Measurements from ENCODE around the gene FZD8.

GRCh38 chr10:35643151-35644049 is 1.3 kb upstream of the FZD8 start:
- TF ChIP-seq, protein P1, sequence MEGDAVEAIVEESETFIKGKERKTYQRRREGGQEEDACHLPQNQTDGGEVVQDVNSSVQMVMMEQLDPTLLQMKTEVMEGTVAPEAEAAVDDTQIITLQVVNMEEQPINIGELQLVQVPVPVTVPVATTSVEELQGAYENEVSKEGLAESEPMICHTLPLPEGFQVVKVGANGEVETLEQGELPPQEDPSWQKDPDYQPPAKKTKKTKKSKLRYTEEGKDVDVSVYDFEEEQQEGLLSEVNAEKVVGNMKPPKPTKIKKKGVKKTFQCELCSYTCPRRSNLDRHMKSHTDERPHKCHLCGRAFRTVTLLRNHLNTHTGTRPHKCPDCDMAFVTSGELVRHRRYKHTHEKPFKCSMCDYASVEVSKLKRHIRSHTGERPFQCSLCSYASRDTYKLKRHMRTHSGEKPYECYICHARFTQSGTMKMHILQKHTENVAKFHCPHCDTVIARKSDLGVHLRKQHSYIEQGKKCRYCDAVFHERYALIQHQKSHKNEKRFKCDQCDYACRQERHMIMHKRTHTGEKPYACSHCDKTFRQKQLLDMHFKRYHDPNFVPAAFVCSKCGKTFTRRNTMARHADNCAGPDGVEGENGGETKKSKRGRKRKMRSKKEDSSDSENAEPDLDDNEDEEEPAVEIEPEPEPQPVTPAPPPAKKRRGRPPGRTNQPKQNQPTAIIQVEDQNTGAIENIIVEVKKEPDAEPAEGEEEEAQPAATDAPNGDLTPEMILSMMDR (IDR thresholded peaks at IDR 0.05) = no peak
- TF ChIP-seq POLR2AphosphoS5 (IDR thresholded peaks at IDR 0.05; ENCODE audit: low read depth, low read length) = no peak
- TF ChIP-seq, protein P2, sequence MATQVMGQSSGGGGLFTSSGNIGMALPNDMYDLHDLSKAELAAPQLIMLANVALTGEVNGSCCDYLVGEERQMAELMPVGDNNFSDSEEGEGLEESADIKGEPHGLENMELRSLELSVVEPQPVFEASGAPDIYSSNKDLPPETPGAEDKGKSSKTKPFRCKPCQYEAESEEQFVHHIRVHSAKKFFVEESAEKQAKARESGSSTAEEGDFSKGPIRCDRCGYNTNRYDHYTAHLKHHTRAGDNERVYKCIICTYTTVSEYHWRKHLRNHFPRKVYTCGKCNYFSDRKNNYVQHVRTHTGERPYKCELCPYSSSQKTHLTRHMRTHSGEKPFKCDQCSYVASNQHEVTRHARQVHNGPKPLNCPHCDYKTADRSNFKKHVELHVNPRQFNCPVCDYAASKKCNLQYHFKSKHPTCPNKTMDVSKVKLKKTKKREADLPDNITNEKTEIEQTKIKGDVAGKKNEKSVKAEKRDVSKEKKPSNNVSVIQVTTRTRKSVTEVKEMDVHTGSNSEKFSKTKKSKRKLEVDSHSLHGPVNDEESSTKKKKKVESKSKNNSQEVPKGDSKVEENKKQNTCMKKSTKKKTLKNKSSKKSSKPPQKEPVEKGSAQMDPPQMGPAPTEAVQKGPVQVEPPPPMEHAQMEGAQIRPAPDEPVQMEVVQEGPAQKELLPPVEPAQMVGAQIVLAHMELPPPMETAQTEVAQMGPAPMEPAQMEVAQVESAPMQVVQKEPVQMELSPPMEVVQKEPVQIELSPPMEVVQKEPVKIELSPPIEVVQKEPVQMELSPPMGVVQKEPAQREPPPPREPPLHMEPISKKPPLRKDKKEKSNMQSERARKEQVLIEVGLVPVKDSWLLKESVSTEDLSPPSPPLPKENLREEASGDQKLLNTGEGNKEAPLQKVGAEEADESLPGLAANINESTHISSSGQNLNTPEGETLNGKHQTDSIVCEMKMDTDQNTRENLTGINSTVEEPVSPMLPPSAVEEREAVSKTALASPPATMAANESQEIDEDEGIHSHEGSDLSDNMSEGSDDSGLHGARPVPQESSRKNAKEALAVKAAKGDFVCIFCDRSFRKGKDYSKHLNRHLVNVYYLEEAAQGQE (IDR thresholded peaks at IDR 0.05; ENCODE audit: insufficient read depth in 1 of 2, low read depth in 2 of 2, low read length in 1 of 2) = no peak
- TF ChIP-seq SIN3A (IDR thresholded peaks at IDR 0.05; ENCODE audit: borderline replicate concordance, insufficient read depth, low read depth, low read length) = no peak
